ENCODE results near the gene GPLD1.

The GPLD1 gene

DNA sequence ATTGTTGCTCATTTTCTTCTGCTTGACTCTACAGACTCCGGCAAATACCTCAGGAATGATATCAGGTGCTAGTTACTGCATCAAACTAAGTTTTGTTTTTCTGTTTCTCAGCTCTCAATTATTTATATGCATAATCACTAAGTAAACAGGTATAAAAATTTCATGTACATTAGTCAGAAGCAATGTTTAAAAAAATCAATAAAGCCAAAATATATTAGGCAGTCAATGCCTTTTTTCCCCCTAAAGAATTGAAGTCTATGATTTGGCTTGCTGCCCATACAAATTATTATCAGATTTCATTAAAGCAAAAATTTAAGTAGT, 107.2 kb downstream of the GPLD1 start:
- DNase-seq (ENCODE audit: low read depth, low spot score) = no peak

DNA sequence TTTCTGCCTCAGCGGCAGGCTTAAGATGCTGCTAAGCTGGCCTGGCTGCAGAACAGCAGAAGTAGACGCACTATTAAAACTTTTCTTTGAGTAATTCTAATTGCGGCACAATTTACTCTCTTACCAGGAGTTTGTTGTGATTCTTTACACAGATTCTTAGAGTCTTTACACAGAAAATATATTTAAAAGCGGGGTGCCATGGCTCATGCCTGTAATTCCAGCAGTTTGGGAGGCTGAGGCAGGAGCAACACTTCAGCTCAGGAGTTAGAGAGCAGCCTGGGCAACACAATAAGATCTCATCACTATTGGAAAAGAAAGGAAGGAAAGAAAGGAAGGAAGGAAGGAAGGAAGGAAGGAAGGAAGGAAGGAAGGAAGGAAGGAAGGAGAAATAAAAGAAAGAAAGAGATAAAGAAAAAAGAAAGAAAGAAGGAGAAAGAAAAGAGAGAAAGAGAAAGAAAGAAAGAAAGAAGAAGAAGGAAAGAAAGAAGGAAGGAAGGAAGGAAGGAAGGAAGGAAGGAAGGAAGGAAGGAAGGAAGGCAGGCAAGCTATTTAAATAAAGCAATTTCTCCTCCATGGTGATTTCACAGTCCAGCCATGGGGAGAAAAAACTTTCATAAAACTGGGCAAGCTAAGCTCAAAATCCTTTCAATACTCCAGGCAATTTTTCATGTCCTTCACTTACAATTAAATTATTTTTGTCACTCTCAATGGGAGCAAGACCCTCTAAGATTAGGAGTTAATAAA, 107.7 kb downstream of the GPLD1 start:
- DNase-seq (ENCODE audit: low read depth, low spot score) = no peak

DNA sequence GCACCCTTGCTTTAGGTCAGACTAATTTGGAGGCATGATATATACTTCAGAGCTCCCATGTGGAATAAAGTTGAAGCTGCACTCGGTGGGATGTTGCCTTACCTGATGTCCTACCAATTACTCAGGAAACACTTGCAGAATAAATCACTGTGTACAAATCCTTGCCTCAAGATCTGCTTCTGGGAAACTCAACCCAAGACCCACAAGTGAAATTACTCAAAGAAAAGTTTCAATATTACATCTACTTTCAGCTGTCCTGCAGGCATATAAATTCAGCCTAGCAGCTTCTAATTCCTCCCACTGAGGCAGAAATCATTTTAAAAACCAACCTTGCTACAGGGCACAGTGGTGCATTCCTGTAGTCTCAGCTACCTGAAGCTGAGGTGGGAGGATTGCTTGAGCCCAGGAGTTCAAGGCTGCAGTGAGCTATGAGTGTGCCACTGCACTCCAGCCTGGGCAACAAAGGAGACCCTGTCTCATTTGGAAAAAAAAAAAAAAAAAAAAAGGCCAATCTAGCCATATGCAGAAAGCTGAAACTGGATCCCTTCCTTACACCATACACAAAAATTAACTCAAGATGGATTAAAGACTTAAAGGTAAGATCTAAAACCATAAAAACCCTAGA, 110.8 kb downstream of the GPLD1 start:
- DNase-seq (ENCODE audit: low read depth, low spot score) = no peak
